Retina (tissue), 1 donor: ENCODE measurements around the gene LHFPL2.
"Not testable (repeated sequence)": the region's sequence is repeated elsewhere in the genome, so short reads cannot be mapped to it uniquely, and the experiment has no call there.

Experiments
- DNase-seq: peaks from one replicate; pipeline ENCODE4 v3.0.0-alpha.2; 2016

The LHFPL2 gene

DNA sequence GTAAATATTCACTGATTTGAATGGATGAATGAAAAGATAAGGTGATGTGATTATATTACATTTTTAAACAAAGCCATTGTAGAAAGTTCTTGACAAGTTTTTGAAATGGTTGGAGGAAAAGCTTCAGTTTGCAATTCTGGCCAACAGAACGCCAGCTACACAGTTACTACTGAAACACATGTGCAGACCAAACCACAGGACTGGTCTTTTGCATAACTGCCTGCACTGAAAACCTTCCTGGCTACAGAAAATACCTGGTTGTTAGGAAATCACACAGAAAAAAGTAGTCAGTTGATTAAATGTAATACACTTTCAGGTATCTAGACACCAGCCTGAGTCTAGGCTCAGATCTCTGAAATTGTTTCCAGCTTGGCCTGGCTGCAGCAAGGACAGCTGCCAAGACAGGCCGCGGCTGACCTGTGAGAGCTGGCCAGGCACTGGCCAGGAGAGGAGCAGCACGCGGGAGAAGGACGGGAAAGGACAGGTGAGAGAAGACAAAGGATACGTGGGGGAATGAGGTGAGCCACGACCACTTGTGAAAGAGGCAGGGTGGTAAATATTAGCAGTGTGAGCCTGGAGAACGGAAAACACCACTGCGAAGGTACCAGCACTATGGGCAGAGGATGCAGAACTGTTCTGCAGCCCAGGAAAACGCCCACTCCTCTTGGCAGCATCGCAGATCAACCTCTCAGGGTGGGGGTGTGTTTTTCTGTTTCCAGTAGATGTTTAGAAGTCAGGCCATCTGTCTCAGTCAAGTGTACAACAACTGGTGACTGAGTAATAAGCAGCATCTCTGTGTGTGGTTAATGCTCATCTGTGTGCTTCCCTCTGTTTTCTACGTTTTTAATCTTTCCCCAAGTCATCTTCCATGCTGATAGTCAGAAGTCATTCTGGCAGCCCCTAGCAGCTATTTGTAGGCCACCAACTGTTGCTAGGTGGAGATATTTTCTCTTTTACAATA lies 150.7 kb downstream of the LHFPL2 start:
- DNase-seq: no peak

DNA sequence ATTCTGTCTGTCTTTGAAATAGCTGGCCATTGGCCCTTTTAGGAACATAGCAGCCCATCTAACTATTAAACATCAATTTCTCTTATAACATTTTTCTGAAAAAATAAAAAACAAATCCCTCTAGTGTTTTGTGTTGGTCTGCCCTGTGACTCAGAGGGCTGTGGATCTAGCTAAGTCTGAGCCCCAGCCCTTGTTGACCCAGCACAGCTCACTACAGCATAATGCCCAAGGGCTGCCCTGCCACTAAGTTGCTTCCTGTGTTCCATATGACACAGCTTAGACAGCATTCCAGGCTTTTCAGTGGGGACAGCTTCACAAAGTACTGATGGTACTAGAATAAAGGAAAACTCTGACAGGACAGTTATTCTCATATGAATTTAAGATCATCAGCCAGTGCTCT lies 152.2 kb downstream of the LHFPL2 start:
- no peak for DNase-seq

DNA sequence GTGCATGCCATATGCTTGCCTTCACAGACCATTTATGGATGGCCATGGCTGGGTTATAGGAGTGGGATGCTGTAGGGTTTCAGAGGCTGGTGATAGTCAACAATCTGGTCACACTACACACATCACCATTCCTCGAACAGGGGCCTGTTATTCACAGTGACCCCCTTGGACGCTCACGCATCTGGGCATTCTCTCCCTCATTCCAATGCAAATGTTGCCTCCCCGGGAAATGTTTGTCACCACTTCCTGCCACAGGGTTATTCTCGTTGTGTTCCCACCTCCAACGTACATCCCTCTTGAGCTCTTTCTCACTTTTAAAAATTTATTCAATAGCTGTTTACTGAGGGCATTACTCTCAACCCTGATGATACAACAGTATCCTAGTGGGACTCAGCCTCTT lies 152.8 kb downstream of the LHFPL2 start:
- DNase-seq: no peak

DNA sequence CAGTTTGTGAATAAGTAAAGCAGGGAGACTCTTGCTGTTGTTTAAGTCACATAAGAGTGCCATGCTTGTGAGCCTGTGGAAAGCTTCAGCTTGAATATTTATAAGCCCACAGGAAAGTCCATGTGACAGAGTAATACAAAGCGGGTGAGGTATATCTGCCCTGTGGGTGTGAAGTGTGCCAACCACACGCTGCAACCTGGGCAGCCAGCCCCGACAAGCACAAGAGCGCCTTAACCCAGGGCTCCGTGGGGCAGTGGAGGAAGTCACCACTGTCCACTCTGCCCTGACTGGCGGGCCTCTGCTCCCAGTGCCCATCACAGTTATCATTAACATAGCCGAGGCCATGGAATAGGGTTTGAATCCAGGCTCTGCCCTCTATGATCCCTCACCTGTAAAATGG lies 155.9 kb downstream of the LHFPL2 start:
- DNase-seq: no peak

DNA sequence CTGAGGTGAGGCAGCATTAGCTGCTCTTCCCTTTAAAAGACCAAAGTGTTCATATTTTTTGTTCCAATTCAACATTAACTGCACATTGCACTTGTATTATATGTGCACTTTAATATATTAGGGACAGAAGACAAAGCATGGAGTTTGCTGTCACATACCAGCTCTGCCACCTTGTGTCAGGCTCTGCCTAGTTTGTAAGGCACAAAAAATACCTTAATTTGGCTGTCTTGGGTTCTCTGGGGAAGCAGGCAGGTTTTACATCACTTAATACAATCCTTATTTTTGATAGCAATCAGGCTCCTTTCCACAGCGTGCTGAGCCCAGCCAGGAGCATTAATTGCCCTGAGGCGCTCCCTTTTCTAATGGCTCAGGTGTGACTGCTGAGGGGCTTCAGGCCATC lies 156.3 kb downstream of the LHFPL2 start:
- DNase-seq: no peak

DNA sequence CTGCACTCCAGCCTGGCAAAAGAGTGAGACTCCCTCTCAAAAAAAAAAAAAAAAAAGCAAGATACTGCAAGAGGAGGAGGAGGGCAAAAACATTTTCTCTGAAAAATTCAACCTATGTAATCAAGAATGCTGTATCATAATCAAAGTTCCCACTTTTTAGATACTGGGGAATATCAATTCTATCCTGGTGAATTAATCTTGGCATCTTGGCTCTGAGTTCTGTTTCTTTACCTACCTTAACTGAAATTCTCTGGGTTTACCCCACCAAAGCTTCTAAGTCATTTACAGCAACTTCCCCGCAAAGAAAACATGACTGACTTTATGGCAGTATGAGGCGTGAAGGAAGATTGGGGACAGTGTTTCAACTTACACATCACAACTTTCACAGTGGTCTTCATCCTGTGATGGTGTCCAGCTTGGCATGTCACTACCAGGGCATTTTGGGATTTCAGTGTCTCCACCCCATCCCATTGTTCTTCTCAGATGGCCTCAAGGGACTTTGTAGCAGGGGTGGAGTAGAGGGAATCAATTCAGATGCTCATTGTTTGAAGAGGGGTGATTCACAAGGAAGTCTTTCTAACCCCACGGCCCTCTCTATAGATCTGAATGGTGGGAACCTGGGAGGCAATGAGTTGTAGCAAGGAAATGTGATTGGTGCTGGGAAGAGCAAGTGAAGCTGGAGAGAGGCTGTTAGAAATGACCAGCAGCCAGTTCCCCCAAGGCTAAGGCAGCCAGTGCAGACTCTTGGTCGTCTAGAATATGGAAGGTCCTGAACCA lies 157.7 kb downstream of the LHFPL2 start:
- no peak for DNase-seq

DNA sequence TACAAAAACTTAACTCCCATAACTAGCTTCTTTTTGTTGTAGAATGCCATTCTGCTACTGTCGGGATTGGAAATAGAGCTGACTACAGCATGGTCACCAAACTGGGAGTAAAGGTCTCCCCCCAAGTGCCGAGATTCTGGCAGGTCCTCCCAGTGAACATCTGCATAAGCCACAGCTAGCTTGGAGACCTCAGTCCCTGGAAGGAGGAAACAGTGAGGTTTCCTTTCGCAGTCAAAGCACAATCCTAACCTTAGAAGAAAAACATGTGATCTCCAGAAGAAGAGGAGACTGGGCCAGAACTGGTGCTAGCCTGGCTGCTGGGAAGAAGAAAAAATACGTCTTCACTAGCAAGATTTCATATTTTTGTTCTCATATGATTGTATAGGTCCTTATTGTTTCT lies 160.7 kb downstream of the LHFPL2 start:
- no peak for DNase-seq

DNA sequence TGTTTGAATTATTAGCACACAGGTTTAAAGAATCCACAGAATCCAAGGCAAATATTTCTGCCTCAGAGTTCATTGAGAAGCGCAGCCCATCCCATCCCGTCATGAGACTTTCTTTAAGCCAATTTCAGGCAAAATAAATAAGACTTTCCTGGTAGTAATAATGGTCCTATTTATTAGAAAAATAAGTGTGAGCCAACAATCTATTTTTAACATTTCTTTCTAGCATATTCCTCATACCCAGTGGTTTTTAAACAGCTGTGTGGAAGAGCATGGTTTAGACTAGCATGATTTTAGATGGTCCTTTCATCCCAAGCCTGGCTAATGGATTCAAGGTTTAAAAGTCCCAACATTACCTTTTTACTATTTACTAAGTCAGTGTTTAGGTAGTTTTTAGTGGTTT lies 162.4 kb downstream of the LHFPL2 start:
- DNase-seq: no peak

DNA sequence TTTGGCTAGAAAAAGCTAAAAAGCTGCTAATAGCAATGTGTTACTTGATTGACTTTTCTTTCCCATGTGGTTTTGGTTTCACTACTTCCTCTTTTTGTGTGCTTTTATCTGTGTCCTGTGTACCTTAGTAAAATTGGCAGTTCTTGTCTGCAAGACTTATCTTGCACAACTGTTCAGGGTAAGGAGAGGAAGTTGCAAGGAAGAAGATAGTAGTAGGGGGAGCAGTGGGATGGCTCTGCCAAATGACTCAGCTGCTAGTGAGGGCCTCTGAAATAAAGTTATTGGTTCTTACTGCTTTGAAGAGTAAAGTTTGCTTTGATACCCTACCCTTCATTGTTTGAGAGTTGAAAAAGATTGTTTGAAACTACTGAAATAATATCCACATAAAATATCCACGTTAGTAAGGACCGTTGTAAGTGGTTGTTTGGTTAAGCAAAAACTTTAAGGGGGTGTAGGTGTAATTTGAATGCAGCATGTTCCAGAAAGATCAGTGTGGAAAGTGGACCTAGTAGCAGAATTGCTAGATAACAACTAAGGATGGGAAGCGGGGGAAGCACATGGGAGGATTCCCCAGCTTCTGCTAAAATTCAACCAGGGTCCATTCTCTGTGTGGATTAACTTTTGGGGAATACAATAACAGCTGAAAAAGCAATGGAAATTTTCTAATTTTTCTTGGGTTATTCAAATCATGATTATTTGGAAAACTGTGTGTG lies 164.6 kb downstream of the LHFPL2 start:
- no peak for DNase-seq

DNA sequence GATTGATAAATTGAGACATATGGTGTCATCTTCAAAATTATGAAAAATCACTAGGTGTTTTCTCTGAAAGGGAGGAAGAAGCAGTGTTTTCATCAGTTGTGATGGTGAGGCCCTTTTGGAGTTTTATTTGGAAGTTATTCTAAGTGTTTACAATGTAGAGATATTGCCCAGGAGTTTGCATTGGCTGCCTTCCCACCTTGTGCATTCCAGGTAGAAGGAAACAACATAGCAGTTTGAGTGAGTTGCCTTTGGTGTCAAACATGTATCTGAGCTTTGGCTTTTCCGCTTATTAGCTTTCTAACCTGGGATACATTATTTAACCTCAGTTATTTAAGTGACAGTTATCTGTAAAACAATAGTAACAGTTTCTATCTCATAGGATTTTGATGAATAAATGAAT lies 165.6 kb downstream of the LHFPL2 start:
- DNase-seq: no peak

DNA sequence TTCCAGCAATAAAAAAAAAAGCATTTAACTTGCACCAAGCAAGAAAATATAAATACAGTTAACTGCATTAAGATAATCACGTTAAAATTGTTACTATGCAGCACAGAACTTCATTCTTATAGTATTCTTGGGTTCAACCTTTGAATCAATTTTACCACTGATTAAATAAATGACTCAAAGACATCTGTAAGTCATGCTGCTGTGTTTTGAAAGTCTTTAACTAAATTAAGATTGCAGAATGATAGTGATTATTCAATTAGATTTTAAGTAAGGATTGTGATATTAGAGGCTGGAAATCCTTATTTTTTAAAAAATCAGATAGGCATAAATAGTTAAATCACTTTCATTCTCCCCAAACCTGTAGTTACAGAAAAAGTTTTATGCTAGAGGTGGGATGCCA lies 171.8 kb downstream of the LHFPL2 start:
- DNase-seq: no peak

DNA sequence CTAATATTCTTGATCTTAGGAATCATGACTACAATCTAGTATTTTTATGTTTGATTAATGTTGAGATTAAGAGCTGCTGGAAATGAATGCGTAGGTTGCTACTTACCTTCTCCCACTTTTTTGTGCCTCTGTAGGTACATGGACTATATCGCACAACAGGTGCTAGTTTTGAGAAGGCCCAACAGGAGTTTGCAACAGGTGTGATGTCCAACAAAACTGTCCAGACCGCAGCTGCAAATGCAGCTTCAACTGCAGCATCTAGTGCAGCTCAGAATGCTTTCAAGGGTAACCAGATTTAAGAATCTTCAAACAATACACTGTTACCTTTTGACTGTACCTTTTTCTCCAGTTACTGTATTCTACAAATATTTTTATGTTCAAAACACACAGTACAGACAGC lies 173.2 kb downstream of the LHFPL2 start:
- no peak for DNase-seq

DNA sequence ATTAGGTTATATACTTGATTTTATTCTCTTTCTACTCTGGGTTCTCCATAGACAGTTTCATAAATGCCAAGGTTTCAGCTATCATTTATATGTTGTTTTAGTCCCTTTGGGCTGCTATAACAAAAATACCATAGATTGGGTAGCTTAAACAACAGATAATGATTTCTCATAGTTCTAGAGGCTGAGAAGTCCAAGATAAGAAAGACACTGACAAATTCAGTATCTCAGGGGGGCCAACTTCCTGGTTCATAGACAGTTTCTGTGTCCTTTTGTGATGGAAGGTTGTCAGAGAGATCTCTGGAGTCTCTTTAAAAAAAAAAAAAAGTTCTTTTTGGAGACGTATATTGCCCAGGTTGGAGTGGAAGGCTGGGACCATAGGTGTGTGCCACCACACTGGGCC lies 174.8 kb downstream of the LHFPL2 start:
- no peak for DNase-seq

DNA sequence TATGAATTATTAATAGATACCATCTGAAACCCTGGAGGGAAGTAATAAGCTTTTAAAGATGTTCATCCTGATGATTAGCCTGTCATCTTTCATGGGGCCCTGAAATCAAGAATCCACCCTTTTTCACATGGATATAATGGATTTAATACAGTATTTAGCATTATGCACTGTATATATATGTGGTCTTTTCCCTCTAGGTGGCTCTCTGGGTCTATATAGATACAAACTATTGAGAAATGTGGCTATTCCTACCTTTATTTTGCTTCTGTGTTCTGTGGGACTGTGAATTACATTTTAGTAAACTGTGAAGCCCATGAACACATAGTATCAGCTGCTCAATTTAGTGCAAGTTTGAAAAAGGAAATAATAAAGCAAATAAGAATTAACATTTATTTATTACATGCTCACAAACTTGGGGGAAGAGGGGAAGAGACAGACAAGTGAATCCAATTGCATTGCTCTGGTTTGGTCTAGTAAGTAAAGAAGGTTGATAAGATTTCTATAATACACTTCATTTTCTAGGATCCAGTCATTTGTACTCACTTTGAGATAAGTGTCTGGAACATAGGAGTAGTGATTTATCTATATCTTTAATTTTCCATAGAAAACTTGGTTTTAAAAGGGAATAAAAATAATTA lies 176.0 kb downstream of the LHFPL2 start:
- no peak for DNase-seq

DNA sequence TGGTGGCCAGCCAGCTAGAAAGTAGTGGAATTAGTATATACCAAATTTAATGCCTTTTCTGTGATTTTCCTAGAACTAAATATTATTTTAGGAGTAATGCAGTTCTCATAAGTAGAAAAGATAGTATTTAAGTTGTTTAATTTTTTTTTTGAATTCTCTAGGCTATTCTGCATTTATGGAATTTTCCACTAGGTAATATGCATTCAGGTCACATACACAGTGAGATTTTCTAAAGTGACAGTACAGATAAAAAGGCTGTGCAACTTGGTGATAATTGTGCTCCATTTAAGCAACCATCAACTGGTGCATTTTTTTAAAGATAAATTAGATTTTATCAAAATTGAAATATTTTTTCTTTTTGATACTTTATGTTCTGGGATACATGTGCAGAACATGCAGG lies 176.7 kb downstream of the LHFPL2 start:
- no peak for DNase-seq

DNA sequence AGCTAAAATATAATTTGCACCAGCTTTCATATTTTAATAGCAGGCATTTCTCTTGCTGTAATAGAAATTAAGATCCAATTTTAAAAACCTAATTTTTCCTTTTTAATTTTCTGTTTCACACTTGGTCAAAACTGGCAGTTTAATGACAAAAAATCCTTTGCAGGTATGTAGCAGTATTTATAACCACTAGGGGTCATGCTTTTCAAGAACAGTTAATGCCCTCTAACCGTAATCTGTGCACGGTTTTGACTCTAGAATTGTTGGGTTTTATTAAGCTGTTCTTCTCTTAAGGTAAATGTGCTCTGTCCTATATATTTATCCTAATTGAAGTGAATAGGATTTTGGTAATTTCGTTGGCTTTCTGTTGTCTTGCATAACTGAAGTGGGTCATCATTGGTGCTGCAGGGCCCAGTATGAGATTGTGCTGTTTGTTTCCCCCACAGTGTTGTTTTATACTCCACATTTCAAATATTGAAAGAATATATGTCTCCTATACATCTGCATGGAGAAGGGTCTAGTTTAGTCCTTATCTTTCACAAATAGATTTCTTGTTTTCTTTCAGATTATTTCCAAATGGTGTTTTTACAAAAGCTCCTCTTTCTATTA lies 180.7 kb downstream of the LHFPL2 start:
- peak; percentile 12 for DNase-seq

DNA sequence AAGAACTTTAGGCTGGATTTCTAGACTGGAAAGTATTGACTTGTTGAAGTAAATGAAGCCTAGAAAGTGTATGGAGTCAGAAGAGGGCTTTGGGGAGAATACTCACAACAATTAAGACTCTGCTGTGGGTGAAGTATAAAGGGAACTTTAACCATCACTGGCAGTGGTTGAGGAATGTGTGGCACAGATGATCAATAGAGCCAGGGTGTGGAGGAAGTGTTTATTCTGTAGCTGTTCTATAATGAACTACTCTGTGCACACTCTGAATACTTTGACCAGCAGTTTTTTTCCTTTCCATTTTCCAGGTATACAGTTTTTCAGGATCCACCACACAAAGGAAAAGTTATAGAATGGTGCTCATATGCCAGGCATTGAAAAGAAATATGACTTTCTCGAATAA lies 181.4 kb downstream of the LHFPL2 start:
- no peak for DNase-seq

DNA sequence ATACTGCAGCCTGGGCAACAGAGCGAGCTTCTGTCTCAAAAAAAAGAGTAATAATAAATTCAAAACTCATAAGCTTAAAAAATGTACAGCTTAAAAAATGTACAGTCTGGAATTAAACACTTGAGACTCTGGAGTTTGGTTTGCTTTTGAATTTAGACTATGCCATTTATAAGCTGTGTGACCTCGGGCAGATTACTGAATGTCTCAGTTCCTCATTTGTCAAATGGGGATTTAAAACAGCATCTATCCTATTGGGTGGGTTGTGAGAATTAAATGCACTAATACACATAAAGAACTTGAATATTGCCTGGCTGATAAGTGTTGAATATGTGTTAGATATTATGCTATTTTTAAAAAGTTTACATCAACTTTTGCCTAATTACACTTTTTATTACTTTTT lies 189.7 kb downstream of the LHFPL2 start:
- DNase-seq: no peak

DNA sequence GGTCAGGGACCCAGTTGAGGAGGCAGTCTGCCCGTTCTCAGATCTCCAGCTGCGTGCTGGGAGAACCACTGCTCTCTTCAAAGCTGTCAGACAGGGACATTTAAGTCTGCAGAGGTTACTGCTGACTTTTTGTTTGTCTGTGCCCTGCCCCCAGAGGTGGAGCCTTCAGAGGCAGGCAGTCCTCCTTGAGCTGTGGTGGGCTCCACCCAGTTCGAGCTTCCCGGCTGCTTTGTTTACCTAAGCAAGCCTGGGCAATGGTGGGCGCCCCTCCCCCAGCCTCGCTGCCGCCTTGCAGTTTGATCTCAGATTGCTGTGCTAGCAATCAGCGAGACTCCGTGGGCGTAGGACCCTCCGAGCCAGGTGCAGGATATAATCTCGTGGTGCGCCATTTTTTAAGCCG lies 191.1 kb downstream of the LHFPL2 start:
- not testable (repeated sequence) for DNase-seq

DNA sequence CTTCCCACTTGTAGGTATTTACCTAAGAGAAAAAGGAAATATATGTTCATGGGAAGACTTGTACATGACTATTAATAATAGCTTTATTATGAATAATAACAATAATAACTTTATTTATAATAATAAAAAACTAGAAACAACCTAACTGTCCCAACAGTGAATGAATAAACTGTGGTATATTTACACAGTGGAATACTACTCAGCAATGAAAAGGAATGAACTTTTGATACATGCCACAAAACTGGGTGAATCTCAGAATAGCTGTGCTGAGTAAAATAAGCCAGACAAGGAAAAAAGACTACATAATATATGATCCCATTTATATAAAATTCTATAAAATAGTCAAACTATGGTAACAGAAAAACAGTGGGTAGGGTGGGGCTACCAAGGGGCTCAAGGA lies 199.5 kb downstream of the LHFPL2 start:
- DNase-seq: no peak

DNA sequence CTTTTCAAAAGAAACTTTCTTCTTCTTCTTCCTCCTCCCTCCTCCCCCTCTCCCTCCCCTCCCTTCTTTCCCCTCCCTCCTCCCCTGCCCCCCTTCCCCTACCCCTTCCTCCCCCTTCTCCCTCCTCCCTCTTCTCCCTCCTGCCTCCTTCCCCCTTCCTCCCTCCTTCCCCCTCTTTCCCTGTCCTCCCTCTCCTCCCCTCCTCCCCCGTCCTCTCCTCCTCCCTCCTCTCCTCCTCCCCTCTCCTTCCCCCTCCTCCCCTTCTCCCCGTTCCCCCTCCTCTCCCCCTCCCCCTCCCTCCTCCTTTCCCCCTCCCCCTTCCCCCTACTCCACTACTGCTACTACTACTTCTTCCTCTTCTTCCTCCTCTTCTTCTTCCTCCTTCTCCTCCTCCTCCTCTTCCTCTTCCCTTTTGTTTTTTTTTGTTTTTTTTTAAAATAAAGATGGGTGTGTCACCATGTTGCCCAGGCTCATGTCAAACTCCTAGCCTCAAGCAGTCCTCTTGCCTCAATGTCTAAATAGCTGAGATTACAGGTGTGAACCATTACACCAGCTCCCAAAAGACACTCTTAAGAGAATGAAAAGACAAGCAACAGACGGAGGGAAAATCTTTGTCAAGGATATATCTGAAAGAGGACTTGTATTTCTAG lies 200.7 kb downstream of the LHFPL2 start:
- no peak for DNase-seq
